Neuronal stem cell (in vitro differentiated cells): ENCODE measurements around the gene DLG5.

Source experiments
- DNase-seq: peaks from one replicate; pipeline ENCODE4 v3.0.0-alpha.2; 2013; ENCODE audit warnings: low spot score
- H2AFZ ChIP-seq: one replicate; pipeline ENCODE4 v1.6.1; 2013; ENCODE audit warnings: mild to moderate bottlenecking, low read length, inconsistent platforms
- H2AK5ac ChIP-seq: 2 replicates; pipeline ENCODE4 v1.6.1; 2013; ENCODE audit warnings: low read depth, mild to moderate bottlenecking, inconsistent platforms, low read length, moderate library complexity, mixed read lengths
- H2BK120ac ChIP-seq: 2 replicates; pipeline ENCODE4 v1.6.1; 2013; ENCODE audit warnings: low read depth, mild to moderate bottlenecking, inconsistent platforms, low read length, moderate library complexity, mixed read lengths
- H2BK12ac ChIP-seq: one replicate; pipeline ENCODE4 v1.6.1; 2013; ENCODE audit warnings: low read length, inconsistent platforms
- H2BK15ac ChIP-seq: 2 replicates; pipeline ENCODE4 v1.6.1; 2013; ENCODE audit warnings: mild to moderate bottlenecking, low read length, inconsistent platforms, mixed read lengths
- H2BK5ac ChIP-seq: one replicate; pipeline ENCODE4 v1.6.1; 2013; ENCODE audit warnings: inconsistent platforms, mild to moderate bottlenecking, low read length, moderate library complexity
- H3K14ac ChIP-seq: one replicate; pipeline ENCODE4 v1.6.1; 2013; ENCODE audit warnings: low read length, inconsistent platforms
- H3K18ac ChIP-seq: 2 replicates; pipeline ENCODE4 v1.6.1; 2013; ENCODE audit warnings: low read length, inconsistent platforms
- H3K23ac ChIP-seq: 2 replicates; pipeline ENCODE4 v1.6.1; 2013; ENCODE audit warnings: low read depth, mild to moderate bottlenecking, mixed read lengths, low read length, inconsistent platforms; ENCODE audit not compliant: poor library complexity
- H3K27ac ChIP-seq: replicated peaks from 3 replicates; pipeline ENCODE4 v1.5.1; 2013; ENCODE audit warnings: low read length, inconsistent platforms
- H3K27me3 ChIP-seq, 3 experiments: 2 replicates each; pipeline ENCODE4 v1.6.1; 2013; ENCODE audit warnings: low read length in 3 of 3, mild to moderate bottlenecking in 2 of 3, inconsistent platforms in 1 of 3, low read depth in 1 of 3, mixed read lengths in 1 of 3, moderate library complexity in 1 of 3; ENCODE audit not compliant: control insufficient read depth in 3 of 3, insufficient read depth in 3 of 3
- H3K36me3 ChIP-seq, 2 donors: replicated peaks in 1 of 2; 2 replicates each; pipeline ENCODE4 v1.6.1; 2013; ENCODE audit warnings: low read length in 2 of 2; ENCODE audit not compliant: control insufficient read depth in 2 of 2, insufficient read depth in 2 of 2
- H3K4ac ChIP-seq: 2 replicates; pipeline ENCODE4 v1.6.1; 2013; ENCODE audit warnings: inconsistent platforms, mild to moderate bottlenecking, low read length, moderate library complexity
- H3K4me1 ChIP-seq, 2 donors: 1 replicate in 1 of 2; 2 replicates in 1 of 2; pipeline ENCODE4 v1.6.1; 2013; ENCODE audit warnings: low read length in 2 of 2, low read depth in 1 of 2; ENCODE audit not compliant: control insufficient read depth in 2 of 2, insufficient read depth in 1 of 2
- H3K4me2 ChIP-seq: one replicate; pipeline ENCODE4 v1.6.1; 2013; ENCODE audit warnings: mild to moderate bottlenecking, low read length, inconsistent platforms; ENCODE audit not compliant: insufficient read depth, poor library complexity, severe bottlenecking
- H3K4me3 ChIP-seq, 2 donors: 2 replicates each; pipeline ENCODE4 v1.5.1; 2013; ENCODE audit warnings: low read length in 2 of 2, mild to moderate bottlenecking in 2 of 2, inconsistent platforms in 1 of 2, moderate library complexity in 1 of 2
- H3K79me1 ChIP-seq: one replicate; pipeline ENCODE4 v1.6.1; 2013; ENCODE audit warnings: low read depth, mild to moderate bottlenecking, inconsistent platforms, low read length, moderate library complexity
- H3K9ac ChIP-seq: one replicate; pipeline ENCODE4 v1.6.1; 2013; ENCODE audit warnings: mild to moderate bottlenecking, low read depth, low read length, inconsistent platforms; ENCODE audit not compliant: poor library complexity
- H3K9me3 ChIP-seq, 2 donors: replicated peaks in 1 of 2; 2 replicates each; pipeline versions ENCODE3 to v1.6.1; 2013; ENCODE audit warnings: low read length in 2 of 2, mild to moderate bottlenecking in 2 of 2, inconsistent platforms in 1 of 2, low read depth in 1 of 2, mixed read lengths in 1 of 2, moderate library complexity in 1 of 2; ENCODE audit not compliant: control insufficient read depth in 2 of 2, insufficient read depth in 1 of 2
- H4K8ac ChIP-seq: one replicate; pipeline ENCODE4 v1.6.1; 2013; ENCODE audit warnings: low read depth, mild to moderate bottlenecking, inconsistent platforms, low read length, moderate library complexity
- H4K91ac ChIP-seq: one replicate; pipeline ENCODE4 v1.6.1; 2013; ENCODE audit warnings: low read length, low read depth, mild to moderate bottlenecking, inconsistent platforms; ENCODE audit not compliant: poor library complexity
- WGBS, 2 donors: extraction: QIAGEN DNeasy Blood & Tissue Kit; methylation state at CpG; one replicate each; pipeline ENCODE4 v1.1.7; 2013; ENCODE audit warnings: missing lambda C conversion rate in 2 of 2, mixed read lengths in 1 of 2; ENCODE audit not compliant: insufficient read length in 2 of 2, insufficient replicate concordance in 1 of 2; ENCODE audit errors: extremely low coverage in 2 of 2; 5-methylcytosine and 5-hydroxymethylcytosine counted together

Gene DLG5

DNA sequence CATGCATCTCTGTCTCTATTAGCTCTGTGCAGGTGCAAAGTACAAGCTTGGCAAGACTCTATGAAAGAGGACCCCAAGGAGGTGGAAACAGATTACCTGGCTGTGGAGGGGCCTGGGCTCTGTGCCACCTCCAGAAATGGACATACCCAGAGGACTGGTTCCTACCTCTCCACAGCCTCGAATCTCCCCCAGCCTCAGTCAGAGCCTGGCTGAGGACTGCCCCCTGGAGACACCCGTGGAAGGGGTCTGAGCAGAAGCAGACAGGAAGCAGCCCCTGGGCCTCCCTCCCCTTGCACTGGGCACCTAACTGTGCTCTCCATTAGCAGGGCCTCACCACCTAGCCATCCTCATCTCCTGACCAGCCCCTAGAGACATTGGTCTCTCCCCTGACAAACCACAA lies 92.0 kb downstream of the DLG5 start:
- Histone ChIP-seq H3K79me1 (no peaks in the 10 kb centered on the region), H2BK15ac (no peak overlapping the region), H2BK12ac (no peak overlapping the region), H3K27ac (no peak overlapping the region), H3K27me3 (no peaks in the 10 kb centered on the region), H3K4me2 (no peak overlapping the region), H3K18ac (no peak overlapping the region), H3K14ac (no peak overlapping the region), H4K91ac (no peak overlapping the region), H3K9ac (no peak overlapping the region), H3K4ac (no peak overlapping the region), H3K9me3 (no peaks in the 10 kb centered on the region), H3K4me1 (peaks cover 14 to 15% of the 10 kb centered on the region in 2 donors), H3K4me3 (no peak overlapping the region), H4K8ac (no peak overlapping the region), H2BK120ac (no peak overlapping the region), H2AFZ (no peak overlapping the region), H2AK5ac (no peak overlapping the region), H3K36me3 (peaks cover 38 to 93% of the 10 kb centered on the region in 2 donors), H2BK5ac (no peak overlapping the region), H3K23ac (no peak overlapping the region)
- DNase-seq: no peak
- no CpG with 5 or more reads among the region's 2 CpGs for WGBS, 2 donors

DNA sequence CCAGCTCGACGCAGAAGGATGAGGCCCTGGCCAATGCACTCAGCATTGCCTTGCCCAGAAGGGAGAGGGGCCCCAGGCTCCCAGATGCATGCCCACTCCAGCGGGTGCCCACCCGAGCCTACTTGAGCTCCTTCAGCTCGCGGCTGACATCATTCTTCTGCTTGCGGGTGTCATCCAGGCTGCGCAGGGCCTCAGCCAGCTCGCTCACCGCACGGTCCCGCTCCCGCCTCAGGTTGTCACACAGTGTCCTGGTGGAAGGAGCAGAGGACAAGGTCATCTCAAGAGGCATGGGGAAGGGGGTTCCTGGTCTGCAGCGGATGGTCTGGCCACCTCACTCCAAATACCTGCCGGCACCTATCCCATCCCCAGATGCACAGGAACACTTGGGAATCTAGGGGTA lies 92.8 kb downstream of the DLG5 start:
- H3K27me3 ChIP-seq: no peaks in the 10 kb centered on the region
- no peak overlapping the region for H2BK15ac ChIP-seq
- no peak overlapping the region for H3K23ac ChIP-seq
- peaks cover 44 to 93% of the 10 kb centered on the region in 2 donors for H3K36me3 ChIP-seq
- no peak overlapping the region for H3K4me3 ChIP-seq
- no peak overlapping the region for H3K27ac ChIP-seq
- H3K14ac ChIP-seq: no peak overlapping the region
- H2BK12ac ChIP-seq: no peak overlapping the region
- H3K79me1 ChIP-seq: no peaks in the 10 kb centered on the region
- peak overlapping the region; percentile 41 for H4K91ac ChIP-seq
- no peak for DNase-seq
- H2AK5ac ChIP-seq: no peak overlapping the region
- H2BK5ac ChIP-seq: no peak overlapping the region
- H3K4me2 ChIP-seq: no peak overlapping the region
- H4K8ac ChIP-seq: no peak overlapping the region
- no CpG with 5 or more reads among the region's 15 CpGs for WGBS, 2 donors
- H3K4me1 ChIP-seq: peaks cover 13 to 14% of the 10 kb centered on the region in 2 donors
- no peaks in the 10 kb centered on the region for H3K9me3 ChIP-seq
- H3K9ac ChIP-seq: no peak overlapping the region
- no peak overlapping the region for H3K18ac ChIP-seq
- no peak overlapping the region for H2BK120ac ChIP-seq
- H2AFZ ChIP-seq: no peak overlapping the region
- H3K4ac ChIP-seq: no peak overlapping the region

DNA sequence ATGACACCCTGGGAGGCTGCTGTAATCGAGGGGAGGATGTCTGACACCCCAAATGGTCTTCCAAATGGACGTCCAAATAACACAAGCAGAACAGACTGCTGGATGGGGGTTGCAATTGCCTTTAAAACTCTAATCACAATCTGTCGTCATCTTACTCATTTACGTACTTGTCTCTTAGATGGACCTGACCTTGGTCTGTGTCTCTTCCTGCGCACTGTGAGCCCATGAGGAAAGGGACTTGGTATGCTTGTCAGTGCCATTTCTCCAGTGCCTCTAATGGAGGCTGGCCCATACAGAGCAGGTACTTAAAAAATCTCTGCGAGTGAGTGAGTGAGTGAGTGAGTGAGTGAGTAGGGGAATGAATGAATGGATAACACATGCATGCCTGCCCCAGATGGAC lies 93.3 kb downstream of the DLG5 start:
- Histone ChIP-seq H2AK5ac (no peak overlapping the region), H3K79me1 (no peaks in the 10 kb centered on the region), H3K4me2 (no peak overlapping the region), H2BK12ac (no peak overlapping the region), H2AFZ (no peak overlapping the region), H3K9ac (no peak overlapping the region), H3K23ac (no peak overlapping the region), H2BK5ac (no peak overlapping the region), H3K36me3 (peaks cover 46 to 93% of the 10 kb centered on the region in 2 donors), H3K27me3 (no peaks in the 10 kb centered on the region), H3K4me1 (peaks cover 8 to 14% of the 10 kb centered on the region in 2 donors), H3K4me3 (no peak overlapping the region), H3K27ac (no peak overlapping the region), H3K18ac (no peak overlapping the region), H3K9me3 (no peaks in the 10 kb centered on the region), H2BK15ac (no peak overlapping the region), H4K8ac (no peak overlapping the region), H3K14ac (no peak overlapping the region), H2BK120ac (no peak overlapping the region), H3K4ac (no peak overlapping the region), H4K91ac (no peak overlapping the region)
- no CpG with 5 or more reads among the region's 6 CpGs for WGBS, 2 donors
- no peak for DNase-seq

DNA sequence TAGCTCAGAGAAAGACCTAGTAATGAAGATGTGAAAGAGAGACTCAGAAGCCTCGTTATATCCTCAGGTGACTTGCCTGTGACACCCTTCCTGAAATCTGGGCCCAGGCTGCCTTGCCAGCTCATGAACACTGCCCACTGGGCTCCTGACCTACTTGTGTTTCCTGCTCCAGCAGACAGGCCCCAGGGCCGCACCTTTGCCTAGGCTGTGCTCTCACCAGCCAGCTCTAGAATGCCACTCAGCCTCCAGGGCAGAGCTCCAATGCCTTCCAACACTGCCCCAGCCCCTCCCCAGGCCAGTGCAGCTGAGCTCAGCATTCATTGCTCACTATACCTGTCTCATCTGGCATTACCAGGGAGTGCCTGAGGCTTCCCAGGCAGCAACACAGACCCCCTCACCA lies 94.3 kb downstream of the DLG5 start:
- Histone ChIP-seq H2BK5ac (no peak overlapping the region), H3K18ac (no peak overlapping the region), H3K23ac (no peak overlapping the region), H3K79me1 (no peaks in the 10 kb centered on the region), H4K91ac (no peak overlapping the region), H3K14ac (no peak overlapping the region), H3K4me1 (peaks cover under 1 to 6% of the 10 kb centered on the region in 2 donors), H3K4ac (no peak overlapping the region), H2AK5ac (no peak overlapping the region), H2BK120ac (no peak overlapping the region), H3K9me3 (no peaks in the 10 kb centered on the region), H3K4me3 (peak overlapping the region in 1 of 2 donors; percentile 17), H3K4me2 (no peak overlapping the region), H2BK12ac (no peak overlapping the region), H2BK15ac (no peak overlapping the region), H2AFZ (no peak overlapping the region), H3K27me3 (no peaks in the 10 kb centered on the region), H4K8ac (no peak overlapping the region), H3K27ac (no peak overlapping the region), H3K9ac (no peak overlapping the region), H3K36me3 (peaks cover 46 to 91% of the 10 kb centered on the region in 2 donors)
- no CpG with 5 or more reads among the region's 2 CpGs for WGBS, 2 donors
- no peak for DNase-seq
